GM18870 (cell line): ENCODE data around the gene GALNT8.

Source experiments
- ATAC-seq: cut with Tn5 transposase; IDR thresholded peaks from one replicate; pipeline ENCODE4 v1.9.1; 2021; ENCODE audit warnings: moderate library complexity; ENCODE audit not compliant: unreplicated experiment

Gene GALNT8

GRCh38 chr12:4796216-4796615 lies 76.0 kb downstream of the GALNT8 start:
- no peak for ATAC-seq

GRCh38 chr12:4796694-4797482 lies 76.7 kb downstream of the GALNT8 start:
- no peak for ATAC-seq

- no peak for ATAC-seq
Measured at GRCh38 chr12:4800555-4800954, 80.4 kb downstream of the GALNT8 start.

- no peak for ATAC-seq
Measured at GRCh38 chr12:4802841-4803240, 82.6 kb downstream of the GALNT8 start.

- no peak for ATAC-seq
Measured at GRCh38 chr12:4806439-4807115, 86.4 kb downstream of the GALNT8 start.

- ATAC-seq, result no peak
Measured at GRCh38 chr12:4807116-4807783, 87.0 kb downstream of the GALNT8 start.

GRCh38 chr12:4807813-4808212 lies 87.6 kb downstream of the GALNT8 start:
- no peak for ATAC-seq

- ATAC-seq, result no peak
Measured at GRCh38 chr12:4809013-4809448, 88.8 kb downstream of the GALNT8 start.

GRCh38 chr12:4809449-4810218 lies 89.4 kb downstream of the GALNT8 start:
- ATAC-seq, result no peak

- no peak for ATAC-seq
Measured at GRCh38 chr12:4810219-4810671, 90.0 kb downstream of the GALNT8 start.

GRCh38 chr12:4812624-4813327 lies 92.6 kb downstream of the GALNT8 start:
- ATAC-seq, result no peak

- no peak for ATAC-seq
Measured at GRCh38 chr12:4813741-4814140, 93.5 kb downstream of the GALNT8 start.

GRCh38 chr12:4814485-4814884 lies 94.3 kb downstream of the GALNT8 start:
- ATAC-seq, result no peak

- no peak for ATAC-seq
Measured at GRCh38 chr12:4816744-4817525, 96.7 kb downstream of the GALNT8 start.

GRCh38 chr12:4817880-4818279 lies 97.7 kb downstream of the GALNT8 start:
- no peak for ATAC-seq

GRCh38 chr12:4819654-4820053 lies 99.5 kb downstream of the GALNT8 start:
- no peak for ATAC-seq

- ATAC-seq, result no peak
Measured at GRCh38 chr12:4820971-4821370, 100.8 kb downstream of the GALNT8 start.
